ENCODE measurements around the gene TOX3.

- TF ChIP-seq CTCF (IDR thresholded peaks at IDR 0.05): no peak
- TF ChIP-seq ZFX (IDR thresholded peaks at IDR 0.05; ENCODE audit: borderline replicate concordance): no peak
Measured at GRCh38 chr16:52592778-52593177, 45.8 kb upstream of the TOX3 start.
